Measurements from ENCODE around the gene BMP6.

DNA sequence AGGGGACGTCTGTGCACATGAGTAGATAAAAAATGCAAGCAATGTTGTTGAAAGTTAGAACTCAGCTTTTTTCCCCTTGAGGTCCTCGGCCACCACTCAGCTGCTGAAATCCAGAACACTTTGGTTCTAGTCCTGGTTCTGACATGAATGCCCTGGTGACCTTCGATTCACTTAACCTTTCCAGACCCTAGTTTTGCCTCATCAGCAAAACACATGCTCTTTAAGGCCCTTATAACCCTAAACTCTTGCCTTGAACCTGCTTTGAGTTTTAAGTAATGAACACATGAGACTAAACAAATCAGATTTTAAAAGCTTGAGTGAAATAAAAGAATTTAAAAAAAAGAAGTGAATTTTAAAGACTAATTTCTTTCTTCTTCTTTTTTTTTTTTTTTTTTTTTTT, 33.4 kb downstream of the BMP6 start:
- TF ChIP-seq CTCF (IDR thresholded peaks at IDR 0.05; ENCODE audit: extremely low read depth in 1 of 2, insufficient read depth in 1 of 2, low read depth in 1 of 2, low read length in 2 of 2) = no peak
- TF ChIP-seq EZH2 (IDR thresholded peaks at IDR 0.05; ENCODE audit: borderline replicate concordance, low read depth, low read length, severe bottlenecking) = no peak
- TF ChIP-seq POLR2A (IDR thresholded peaks at IDR 0.05; ENCODE audit: low read depth, low read length) = no peak
- TF ChIP-seq GATA2 (IDR thresholded peaks at IDR 0.05; ENCODE audit: insufficient read depth, insufficient read length, low read depth, low read length) = no peak
- TF ChIP-seq POLR2AphosphoS5 (IDR thresholded peaks at IDR 0.05; ENCODE audit: insufficient read depth, low read depth, low read length) = no peak
- TF ChIP-seq MAX (IDR thresholded peaks at IDR 0.05; ENCODE audit: insufficient read depth, insufficient read length) = no peak
- no peak for TF ChIP-seq MYC (IDR thresholded peaks at IDR 0.05; ENCODE audit: low read depth, low read length)

All from endothelial cell of umbilical vein (primary cell).